ENCODE measurements around the gene GABRD. TPM values are rescaled to one million over a fixed set of nuclear protein-coding genes. Genes with fewer than 3 reads are reported as not detected.

Gene GABRD
- total and polyA plus RNA-seq, 10 of the 15 experiments (the other 5 are each of a cell fraction or from before 2014, with no cell fraction given) = not detected

GRCh38 chr1:2045468-2046173 is 26.5 kb downstream of the GABRD start:
- H4K20me1 ChIP-seq (ENCODE audit: control insufficient read depth, insufficient read depth) = no peaks in the 10 kb centered on the region
- ChIA-PET POLR2A (no interaction called here), RAD21 (ENCODE audit: unreplicated experiment) (interaction anchor here (1.0 kb wide), 1 partner anchor 85 kb away, joined by 3 read pairs; no protein-coding TSS in a partner anchor), SMC1A (ENCODE audit: uncharacterized antibody, unreplicated experiment) (no interaction called here), CTCF (interaction anchor here (0.9 to 2.2 kb wide), 5 partner anchors 10 to 137 kb away, joined by 3 to 17 read pairs (median 4); no protein-coding TSS in a partner anchor)
- H3K4me1 ChIP-seq (ENCODE audit: control insufficient read depth, insufficient read depth, low read length) = no peaks in the 10 kb centered on the region
- no peaks in the 10 kb centered on the region for H3K79me2 ChIP-seq (ENCODE audit: control insufficient read depth, insufficient read depth, low read length)
- BruUV-seq (replicated peaks) = no TSS peak
- no peak overlapping the region for H3K4me2 ChIP-seq (ENCODE audit: control insufficient read depth, insufficient read depth)
- no peak overlapping the region for H3K9ac ChIP-seq (ENCODE audit: control insufficient read depth, insufficient read depth, low read length)
- intact Hi-C loops (cut with micrococcal nuclease; ENCODE audit: unreplicated experiment) (loop anchor here (1.0 to 5.0 kb wide), 2 partner anchors 85 to 103 kb away; no protein-coding TSS in a partner anchor), in situ Hi-C loops (cut with MboI) (no loop called here)
- FAIRE-seq = no peak
- 19% methylated on average over 14 of the region's 15 CpGs for WGBS (ENCODE audit: insufficient coverage, insufficient replicate concordance, low lambda C conversion rate, missing lambda C conversion rate)
- no peaks in the 10 kb centered on the region for H3K36me3 ChIP-seq (ENCODE audit: control insufficient read depth in 2 of 2, insufficient read depth in 2 of 2, low read length in 1 of 2)
- no peak overlapping the region for H2AFZ ChIP-seq (ENCODE audit: control insufficient read depth, low read depth, low read length)
- peaks cover 0 to 4% of the 10 kb centered on the region in 2 experiments; a peak in 3 of 4 replicates for H3K27me3 ChIP-seq (replicated peaks in 1 of 2; ENCODE audit: control insufficient read depth in 2 of 2, insufficient read depth in 2 of 2, low read length in 1 of 2)
- DNase-seq (ENCODE audit: low read depth, low spot score) = no peak
- H3K27ac ChIP-seq (ENCODE audit: control insufficient read depth, insufficient read depth) = no peak overlapping the region
- H3K4me3 ChIP-seq = no peak overlapping the region
- no peaks in the 10 kb centered on the region for H3K9me3 ChIP-seq (replicated peaks; ENCODE audit: control insufficient read depth, insufficient read depth, low read length)
- no peak for ATAC-seq
- TF ChIP-seq NR2F1 (conservative IDR thresholded peaks at IDR 0.05) (no peak), MTA2 (IDR thresholded peaks at IDR 0.05; ENCODE audit: low read depth) (no peak), RAD21 (IDR thresholded peaks at IDR 0.05; ENCODE audit: insufficient read depth, low read depth, low read length) (no peak), SREBF1 (IDR thresholded peaks at IDR 0.05; ENCODE audit: low read length) (no peak), GATAD2B (conservative IDR thresholded peaks at IDR 0.05; ENCODE audit: low read depth) (no peak), RELB (IDR thresholded peaks at IDR 0.05; ENCODE audit: low read depth) (no peak), SPI1 (IDR thresholded peaks at IDR 0.05; ENCODE audit: borderline replicate concordance, insufficient read depth, low read depth, low read length) (no peak), ZNF592 (IDR thresholded peaks at IDR 0.05) (no peak), USF2 (IDR thresholded peaks at IDR 0.05; ENCODE audit: borderline replicate concordance, low read depth, low read length) (no peak), NFIC (IDR thresholded peaks at IDR 0.05; ENCODE audit: low read depth, low read length) (no peak), ZNF274 (IDR thresholded peaks at IDR 0.05; ENCODE audit: insufficient read depth, insufficient read length) (no peak), RB1 (IDR thresholded peaks at IDR 0.05; ENCODE audit: borderline replicate concordance) (no peak), BMI1 (IDR thresholded peaks at IDR 0.05; ENCODE audit: borderline replicate concordance) (no peak), NBN (IDR thresholded peaks at IDR 0.05) (no peak), SKIL (IDR thresholded peaks at IDR 0.05; ENCODE audit: low read depth, poor library complexity, severe bottlenecking) (no peak)

Measured in GM12878 (cell line).